ENCODE results near the gene PUM1.

DNA sequence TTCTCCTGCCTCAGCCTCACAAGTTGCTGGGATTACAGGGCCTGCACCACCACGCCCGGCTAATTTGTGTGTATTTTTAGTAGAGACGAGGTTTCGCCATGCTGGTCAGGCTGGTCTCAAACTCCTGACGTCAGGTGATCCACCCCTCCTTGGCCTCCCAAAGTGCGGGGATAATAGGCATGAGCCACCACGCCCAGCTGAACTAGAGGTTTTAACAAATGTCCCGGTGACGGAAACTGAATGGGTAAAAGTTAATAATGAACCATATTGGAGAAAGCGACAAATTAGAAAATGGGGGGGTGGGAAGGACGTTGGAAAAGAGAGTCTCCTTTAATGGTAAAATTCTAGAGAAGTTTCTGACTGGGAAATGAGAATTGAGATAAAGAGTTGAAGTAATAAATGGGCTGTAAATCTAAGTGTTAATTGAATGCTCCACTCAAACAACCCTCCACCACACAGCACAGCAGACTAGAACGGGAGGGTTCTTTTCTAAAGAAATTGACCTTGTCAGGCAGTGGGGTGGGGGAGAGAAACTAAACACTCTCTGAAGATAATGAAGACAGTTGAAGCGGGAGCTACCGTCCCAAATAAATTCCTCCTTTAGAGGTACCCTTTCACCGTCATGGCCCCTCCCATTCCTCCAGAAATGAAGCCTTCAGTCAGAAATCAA, 46.9 kb upstream of the PUM1 start:
- TF ChIP-seq CTCF (IDR thresholded peaks at IDR 0.05) (no peak), POLR2A (IDR thresholded peaks at IDR 0.05) (no peak)

Data from adrenal gland (tissue), 5 donors.